Esophagus squamous epithelium (tissue), 5 donors: ENCODE results near the gene UBTD1. TPM values are rescaled to one million over a fixed set of nuclear protein-coding genes. Genes with fewer than 3 reads are reported as not detected.

ENCODE experiments used
- DNase-seq: peaks from one replicate; lab custom pipeline; 2025; lab: John Stamatoyannopoulos, UW
- H3K27ac ChIP-seq, 4 donors: fragments of 200-600 bp; sonication (generic); one replicate each; pipeline ENCODE4 v1.5.1; 2016 to 2019; ENCODE audit warnings: mild to moderate bottlenecking in 1 of 4
- H3K27me3 ChIP-seq, 4 donors: fragments of 200-600 bp; sonication (generic); 1 replicate in 3 of 4; 2 replicates in 1 of 4; pipeline versions ENCODE4 v1.5.1 to v1.6.0; 2017 to 2021; ENCODE audit warnings: antibody characterized with exemption in 1 of 4
- H3K36me3 ChIP-seq, 3 donors: fragments of 200-600 bp; sonication (generic); one replicate each; pipeline ENCODE4 v1.5.1; 2016 to 2019
- H3K4me1 ChIP-seq, 3 donors: fragments of 200-600 bp; sonication (generic); one replicate each; pipeline ENCODE4 v1.5.1; 2017 to 2019
- H3K4me3 ChIP-seq, 4 donors: fragments of 200-600 bp; sonication (generic); 1 replicate in 3 of 4; 2 replicates in 1 of 4; pipeline ENCODE4 v1.5.1; 2016 to 2019; ENCODE audit warnings: mild to moderate bottlenecking in 2 of 4, moderate library complexity in 1 of 4
- H3K9me3 ChIP-seq, 3 donors: fragments of 200-600 bp; sonication (generic); one replicate each; pipeline ENCODE4 v1.5.1; 2016 to 2019
- CTCF ChIP-seq, 6 experiments: fragments of 450-650 bp in 4 of 6; fragments of 200-600 bp in 2 of 6; sonication (generic) in 2 of 6; IDR thresholded peaks; one replicate each; pipeline ENCODE4 v1.5.1; 2016 to 2019; ENCODE audit warnings: antibody characterized with exemption in 6 of 6, mild to moderate bottlenecking in 4 of 6, moderate library complexity in 4 of 6
- POLR2A ChIP-seq, 4 donors: fragments of 450-650 bp; IDR thresholded peaks; one replicate each; pipeline ENCODE4 v1.6.1; 2017; ENCODE audit warnings: antibody characterized with exemption in 4 of 4, mild to moderate bottlenecking in 4 of 4, moderate library complexity in 3 of 4
- WGBS, 2 donors: methylation state at CpG; one replicate each; pipeline ENCODE4 v1.1.5; 2018; 5-methylcytosine and 5-hydroxymethylcytosine counted together
- intact Hi-C: fragments of 100-400 bp; cut with DNase I; formaldehyde crosslinking; loops from one replicate; pipeline ENCODE4 v1.15.0; 2022
- total RNA-seq, 4 donors: library from RNA; depleted of rRNA; stranded (reverse); fragments of >200 nt; gene quantifications; one replicate each; pipeline ENCODE4 v1.1.0, GENCODE V29; 2016
- donor health status: DM: yes; HTN: yes; CAD: no.

The UBTD1 gene
- total RNA-seq, 4 donors from 2014 or later: 4.3 to 8.5 (median 5.8) TPM

DNA sequence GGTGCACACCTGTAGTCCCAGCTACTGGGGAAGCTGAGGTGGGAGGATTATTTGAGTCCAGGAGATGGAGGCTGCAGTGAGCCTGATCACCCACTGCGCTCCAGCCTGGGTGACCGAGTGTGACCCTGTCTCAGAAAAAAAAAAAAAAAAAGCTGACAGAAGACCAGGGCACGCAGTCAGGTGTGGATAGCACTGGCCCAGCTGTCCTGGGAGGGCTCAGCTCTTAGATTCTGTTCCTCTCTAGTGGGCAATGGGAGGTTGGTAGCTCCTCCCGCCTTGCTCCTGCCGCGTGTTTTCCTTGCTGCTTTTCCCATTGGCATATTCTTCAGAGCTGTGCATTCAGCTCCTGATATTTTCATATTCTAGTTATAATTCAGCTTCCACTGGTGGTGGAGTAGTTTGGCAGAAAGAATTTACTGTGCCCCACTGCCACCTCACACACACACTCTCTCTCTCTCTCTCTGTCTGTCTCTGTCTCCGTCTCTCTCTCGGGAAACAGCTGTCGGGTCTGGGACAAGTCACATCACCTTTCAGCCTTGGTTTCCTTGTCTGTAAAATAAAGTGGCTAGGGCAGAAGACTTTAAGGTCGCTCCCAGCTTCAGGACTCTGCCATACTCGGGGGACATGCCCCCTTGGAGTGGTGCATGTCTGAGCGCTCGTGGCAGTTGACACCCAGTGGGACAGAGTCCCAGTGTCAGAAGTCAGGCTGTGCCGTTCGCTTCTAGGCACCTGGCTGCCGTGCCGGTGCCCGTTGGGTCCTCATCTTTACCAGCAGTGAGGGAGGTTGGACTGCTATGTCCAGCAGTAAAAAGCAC lies 47.9 kb downstream of the UBTD1 start:
- TF ChIP-seq POLR2A (IDR thresholded peaks at IDR 0.05) (no peak), CTCF (IDR thresholded peaks at IDR 0.05) (no peak)
- peaks cover 13 to 71% (median 36%) of the 10 kb centered on the region in 3 donors for H3K4me1 ChIP-seq
- 89 to 90% methylated on average over 9 to 15 of the region's 18 CpGs for WGBS, 2 donors
- H3K27me3 ChIP-seq: peaks cover 0 to 8% (median 0%) of the 10 kb centered on the region in 4 donors
- H3K36me3 ChIP-seq: no peaks in the 10 kb centered on the region
- DNase-seq: no peak
- no peaks in the 10 kb centered on the region for H3K9me3 ChIP-seq
- H3K27ac ChIP-seq: no peak overlapping the region
- intact Hi-C loops: no loop called here
- H3K4me3 ChIP-seq: no peak overlapping the region

DNA sequence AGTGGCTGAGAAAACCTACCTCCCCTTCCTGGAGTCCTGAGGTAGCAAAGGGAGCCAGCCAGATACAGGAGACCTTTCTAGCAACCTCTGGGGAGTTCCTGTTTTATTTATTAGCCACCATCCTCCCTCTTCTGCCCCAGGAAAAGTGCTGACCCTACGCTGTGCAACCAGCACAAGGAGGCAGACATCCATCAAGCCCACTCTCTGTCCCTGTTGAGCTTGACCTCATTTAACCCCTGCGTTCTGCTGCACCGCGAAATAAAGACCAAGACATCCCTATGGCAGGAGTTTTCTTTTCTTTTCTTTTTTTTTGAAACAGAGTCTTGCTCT lies 48.5 kb downstream of the UBTD1 start:
- H3K4me1 ChIP-seq: peaks cover 8 to 65% (median 31%) of the 10 kb centered on the region in 3 donors
- intact Hi-C loops: no loop called here
- TF ChIP-seq POLR2A (IDR thresholded peaks at IDR 0.05) (no peak), CTCF (IDR thresholded peaks at IDR 0.05) (no peak)
- H3K36me3 ChIP-seq: no peaks in the 10 kb centered on the region
- 73 to 79% methylated on average over 4 of the region's 4 CpGs for WGBS, 2 donors
- no peak for DNase-seq
- H3K27ac ChIP-seq: no peak overlapping the region
- no peak overlapping the region for H3K4me3 ChIP-seq
- H3K9me3 ChIP-seq: no peaks in the 10 kb centered on the region
- H3K27me3 ChIP-seq: peaks cover 0 to 8% (median 0%) of the 10 kb centered on the region in 4 donors

DNA sequence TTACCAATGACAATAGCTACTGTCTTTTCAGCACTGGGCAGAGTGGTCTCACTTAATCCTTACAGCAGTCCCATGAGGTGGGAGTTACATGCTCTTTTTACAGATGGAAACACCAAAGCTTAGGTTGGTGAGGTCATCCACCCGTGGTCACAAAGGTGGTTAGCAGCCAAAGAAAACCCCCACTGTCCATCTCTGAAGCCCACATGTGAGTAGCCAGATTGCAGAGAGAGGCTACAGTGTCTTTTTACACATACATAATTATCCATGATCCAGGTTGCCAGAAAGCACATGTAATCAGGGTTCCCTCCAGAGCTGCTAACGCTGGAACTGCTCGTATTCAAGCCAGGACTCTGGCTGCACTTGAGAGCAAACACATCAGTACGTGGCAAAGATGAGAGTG lies 49.2 kb downstream of the UBTD1 start:
- Histone ChIP-seq H3K4me3 (no peak overlapping the region), H3K27ac (no peak overlapping the region), H3K36me3 (no peaks in the 10 kb centered on the region), H3K9me3 (no peaks in the 10 kb centered on the region), H3K27me3 (peaks cover 0 to 8% (median 0%) of the 10 kb centered on the region in 4 donors), H3K4me1 (peaks cover under 1 to 58% (median 24%) of the 10 kb centered on the region in 3 donors)
- no peak for DNase-seq
- TF ChIP-seq POLR2A (IDR thresholded peaks at IDR 0.05): no peak
- no peak for TF ChIP-seq CTCF (IDR thresholded peaks at IDR 0.05)
- WGBS, 2 donors: 63 to 80% methylated on average over 3 to 4 of the region's 4 CpGs
- intact Hi-C loops: no loop called here

GRCh38 chr10:97548828-97549455 lies 50.2 kb downstream of the UBTD1 start:
- Histone ChIP-seq H3K9me3 (no peaks in the 10 kb centered on the region), H3K4me3 (no peak overlapping the region), H3K36me3 (no peaks in the 10 kb centered on the region), H3K27ac (no peak overlapping the region), H3K27me3 (peaks cover 0 to 8% (median 0%) of the 10 kb centered on the region in 4 donors), H3K4me1 (peaks cover 0 to 57% (median 19%) of the 10 kb centered on the region in 3 donors)
- TF ChIP-seq POLR2A (IDR thresholded peaks at IDR 0.05): no peak
- TF ChIP-seq CTCF (IDR thresholded peaks at IDR 0.05): no peak
- 64 to 82% methylated on average over 5 to 13 of the region's 13 CpGs for WGBS, 2 donors
- DNase-seq: no peak
- intact Hi-C loops: no loop called here
